H1 (cell line): Measurements from ENCODE around the gene AP1S3. TPM values are rescaled to one million over a fixed set of nuclear protein-coding genes. Genes with fewer than 3 reads are reported as not detected.

Source experiments
- BRCA1 ChIP-seq: IDR thresholded peaks from 2 replicates; pipeline ENCODE4 v1.6.1; 2012; ENCODE audit warnings: low read depth, low read length, improper control_type of control experiment
- CHD7 ChIP-seq: fragments of 300-600 bp; sonication (generic); IDR thresholded peaks from 2 replicates; pipeline ENCODE4 v1.7.1; 2012; ENCODE audit warnings: low read length, moderate library complexity, mild to moderate bottlenecking, inconsistent platforms; ENCODE audit not compliant: insufficient replicate concordance
- CTBP2 ChIP-seq: IDR thresholded peaks from 2 replicates; pipeline ENCODE4 v1.7.0; 2011; ENCODE audit warnings: borderline replicate concordance, mild to moderate bottlenecking, moderate library complexity, mixed read lengths, low read length; ENCODE audit not compliant: insufficient read depth, insufficient read length
- EP300 ChIP-seq, 2 experiments: IDR thresholded peaks; 1 replicate in 1 of 2; 2 replicates in 1 of 2; pipeline ENCODE4 v1.6.1; 2011 to 2012; ENCODE audit warnings: low read depth in 2 of 2, low read length in 2 of 2, mild to moderate bottlenecking in 2 of 2, borderline replicate concordance in 1 of 2, inconsistent platforms in 1 of 2, moderate library complexity in 1 of 2
- USF2 ChIP-seq: IDR thresholded peaks from 2 replicates; pipeline ENCODE4 v1.6.1; 2011; ENCODE audit warnings: low read length, improper control_type of control experiment
- polyA plus RNA-seq, 7 experiments: library from polyadenylated mRNA; depleted of rRNA in 3 of 7; stranded (reverse) in 5 of 7; unstranded in 2 of 7; fragments of >200 nt in 5 of 7; fragments of 200-250 nt in 2 of 7; gene quantifications; 1 replicate in 5 of 7; 2 replicates in 1 of 7; 4 replicates in 1 of 7; pipeline versions ENCODE4 v1.2.1 to v1.2.3, GENCODE V29; 2011 to 2013; ENCODE audit warnings: missing spikeins in 2 of 7, mixed read lengths in 2 of 7
- total RNA-seq: library from RNA; stranded (reverse); fragmentation: NEBNext Ultra II Directional; extraction: Animal tissue kit (Norgen Biotek cat#: 25700); gene quantifications from 2 replicates; pipeline ENCODE4 v1.2.1, GENCODE V29; 2021

AP1S3 gene
- total and polyA plus RNA-seq, 2 of the 8 experiments (the other 6 are each of a cell fraction or from before 2014, with no cell fraction given) = 3.9 to 20.2 TPM

GRCh38 chr2:223820549-223820948 lies 16.8 kb downstream of the AP1S3 start (continued):
- TF ChIP-seq CHD7 (no peak), BRCA1 (no peak), CTBP2 (no peak), USF2 (no peak), EP300 (IDR thresholded peaks at IDR 0.05; ENCODE audit: borderline replicate concordance in 1 of 2, low read depth in 2 of 2, low read length in 2 of 2) (no peak)
